ENCODE measurements around the gene WNT16.

The WNT16 gene

DNA sequence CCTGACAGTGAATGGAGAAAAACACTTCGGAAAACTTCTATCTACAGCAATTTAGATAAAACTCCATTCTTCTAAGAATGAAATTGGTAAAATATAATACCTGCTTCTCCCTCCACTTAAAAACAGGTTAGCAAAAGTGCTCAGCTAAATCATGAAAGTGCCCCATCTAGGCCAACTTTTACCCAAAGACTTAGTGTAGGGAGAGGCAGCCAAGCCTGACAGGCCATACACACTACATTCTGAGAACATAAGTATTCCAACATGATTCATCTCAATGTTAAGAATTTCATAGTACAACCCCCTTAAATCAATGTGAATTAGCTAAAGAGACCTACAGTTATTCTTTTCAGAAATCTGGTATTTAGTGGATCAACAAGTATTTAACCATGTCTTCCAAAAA, 60.1 kb downstream of the WNT16 start:
- H3K4me3 ChIP-seq (replicated peaks; ENCODE audit: low read depth, low read length): no peak overlapping the region
- DNase-seq (ENCODE audit: extremely low read depth, low read depth): no peak
- TF ChIP-seq, protein P1, sequence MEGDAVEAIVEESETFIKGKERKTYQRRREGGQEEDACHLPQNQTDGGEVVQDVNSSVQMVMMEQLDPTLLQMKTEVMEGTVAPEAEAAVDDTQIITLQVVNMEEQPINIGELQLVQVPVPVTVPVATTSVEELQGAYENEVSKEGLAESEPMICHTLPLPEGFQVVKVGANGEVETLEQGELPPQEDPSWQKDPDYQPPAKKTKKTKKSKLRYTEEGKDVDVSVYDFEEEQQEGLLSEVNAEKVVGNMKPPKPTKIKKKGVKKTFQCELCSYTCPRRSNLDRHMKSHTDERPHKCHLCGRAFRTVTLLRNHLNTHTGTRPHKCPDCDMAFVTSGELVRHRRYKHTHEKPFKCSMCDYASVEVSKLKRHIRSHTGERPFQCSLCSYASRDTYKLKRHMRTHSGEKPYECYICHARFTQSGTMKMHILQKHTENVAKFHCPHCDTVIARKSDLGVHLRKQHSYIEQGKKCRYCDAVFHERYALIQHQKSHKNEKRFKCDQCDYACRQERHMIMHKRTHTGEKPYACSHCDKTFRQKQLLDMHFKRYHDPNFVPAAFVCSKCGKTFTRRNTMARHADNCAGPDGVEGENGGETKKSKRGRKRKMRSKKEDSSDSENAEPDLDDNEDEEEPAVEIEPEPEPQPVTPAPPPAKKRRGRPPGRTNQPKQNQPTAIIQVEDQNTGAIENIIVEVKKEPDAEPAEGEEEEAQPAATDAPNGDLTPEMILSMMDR (IDR thresholded peaks at IDR 0.05; ENCODE audit: low read depth, low read length, missing control alignments): no peak

DNA sequence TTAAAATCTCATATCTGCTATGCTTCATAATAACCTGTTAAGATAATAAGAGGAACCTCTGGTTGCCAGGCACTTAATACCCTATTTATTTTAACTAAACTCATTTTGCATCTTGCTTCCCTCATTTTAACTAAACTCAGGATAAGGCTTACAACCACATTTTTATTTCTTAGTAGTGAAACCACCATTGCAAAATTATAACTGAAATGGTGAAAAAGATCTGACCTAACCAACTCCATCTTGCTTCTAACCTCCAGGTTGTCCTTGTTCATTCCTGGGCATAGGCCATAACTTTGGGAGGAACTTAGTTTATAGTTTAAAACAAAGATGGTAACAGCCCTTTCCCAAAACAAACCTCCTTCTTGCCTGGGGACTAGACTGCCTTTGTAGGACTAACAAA, 61.3 kb downstream of the WNT16 start:
- no peak overlapping the region for H3K4me3 ChIP-seq (replicated peaks; ENCODE audit: low read depth, low read length)
- TF ChIP-seq, protein P1 (IDR thresholded peaks at IDR 0.05; ENCODE audit: low read depth, low read length, missing control alignments): no peak
- no peak for DNase-seq (ENCODE audit: extremely low read depth, low read depth)

DNA sequence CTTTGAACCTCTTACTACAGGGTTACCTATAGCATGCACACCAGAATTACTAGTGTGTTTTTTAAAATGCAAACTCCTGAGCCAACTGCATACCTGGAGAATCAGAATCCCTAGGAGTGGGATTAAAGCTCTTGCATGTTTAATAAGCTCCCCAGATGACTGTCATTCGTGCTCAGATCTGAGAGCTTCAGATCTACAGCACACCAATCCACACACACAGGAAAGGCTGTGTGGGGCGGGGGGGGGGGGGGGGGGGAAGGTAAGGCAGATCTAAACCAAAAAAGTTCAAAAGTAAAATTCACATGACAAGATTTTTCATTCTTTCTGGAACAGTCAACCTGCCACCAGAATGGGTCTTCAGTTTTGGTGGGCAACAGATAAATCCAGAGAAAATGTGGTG, 61.8 kb downstream of the WNT16 start:
- no peak for DNase-seq (ENCODE audit: extremely low read depth, low read depth)
- TF ChIP-seq, protein P1 (IDR thresholded peaks at IDR 0.05; ENCODE audit: low read depth, low read length, missing control alignments): no peak
- H3K4me3 ChIP-seq (replicated peaks; ENCODE audit: low read depth, low read length): no peak overlapping the region
